NK-92 (cell line): Measurements from ENCODE around the gene MARVELD3.
"Not testable (repeated sequence)": the region's sequence is repeated elsewhere in the genome, so short reads cannot be mapped to it uniquely, and the experiment has no call there.

Experiments
- DNase-seq: peaks from one replicate; lab custom pipeline; 2025; ENCODE audit not compliant: unreplicated experiment; lab: John Stamatoyannopoulos, UW

Gene MARVELD3, protein sequence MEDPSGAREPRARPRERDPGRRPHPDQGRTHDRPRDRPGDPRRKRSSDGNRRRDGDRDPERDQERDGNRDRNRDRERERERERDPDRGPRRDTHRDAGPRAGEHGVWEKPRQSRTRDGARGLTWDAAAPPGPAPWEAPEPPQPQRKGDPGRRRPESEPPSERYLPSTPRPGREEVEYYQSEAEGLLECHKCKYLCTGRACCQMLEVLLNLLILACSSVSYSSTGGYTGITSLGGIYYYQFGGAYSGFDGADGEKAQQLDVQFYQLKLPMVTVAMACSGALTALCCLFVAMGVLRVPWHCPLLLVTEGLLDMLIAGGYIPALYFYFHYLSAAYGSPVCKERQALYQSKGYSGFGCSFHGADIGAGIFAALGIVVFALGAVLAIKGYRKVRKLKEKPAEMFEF

GRCh38 chr16:71626018-71626857 is at the start of gene MARVELD3:
Gene MARVELD3 (plus strand): TSS chr16:71626184. CDS start chr16:71626230, 46 bp downstream.
- no peak for DNase-seq

DNA sequence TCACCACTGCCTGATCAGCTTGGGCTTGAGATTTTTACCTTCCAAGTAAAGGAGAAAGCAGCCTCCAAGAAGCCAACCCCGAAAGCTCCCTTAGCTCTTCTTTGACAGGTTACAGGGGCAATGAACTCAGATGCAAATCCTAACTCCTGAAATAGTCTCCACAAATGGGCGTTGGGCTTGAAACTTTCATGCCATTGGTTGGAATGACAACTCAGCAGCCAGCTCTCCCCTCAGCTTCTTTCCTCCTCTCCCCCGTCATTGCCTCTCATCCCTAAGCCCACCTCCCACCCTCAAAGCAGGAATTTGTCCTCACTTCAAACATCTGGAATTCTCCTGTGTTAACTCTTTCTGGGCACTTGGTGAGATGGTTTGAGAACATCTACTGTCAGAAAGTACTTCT is 49.0 kb upstream of the MARVELD3 start, which contains the start of gene TAT:
Gene TAT (minus strand): TSS at position 122 of the 400 bp plus-strand sequence. CDS start 677 bp downstream, outside the sequence.
- DNase-seq: no peak

GRCh38 chr16:71582553-71582848 is 43.5 kb upstream of the MARVELD3 start:
- DNase-seq: not testable (repeated sequence)

DNA sequence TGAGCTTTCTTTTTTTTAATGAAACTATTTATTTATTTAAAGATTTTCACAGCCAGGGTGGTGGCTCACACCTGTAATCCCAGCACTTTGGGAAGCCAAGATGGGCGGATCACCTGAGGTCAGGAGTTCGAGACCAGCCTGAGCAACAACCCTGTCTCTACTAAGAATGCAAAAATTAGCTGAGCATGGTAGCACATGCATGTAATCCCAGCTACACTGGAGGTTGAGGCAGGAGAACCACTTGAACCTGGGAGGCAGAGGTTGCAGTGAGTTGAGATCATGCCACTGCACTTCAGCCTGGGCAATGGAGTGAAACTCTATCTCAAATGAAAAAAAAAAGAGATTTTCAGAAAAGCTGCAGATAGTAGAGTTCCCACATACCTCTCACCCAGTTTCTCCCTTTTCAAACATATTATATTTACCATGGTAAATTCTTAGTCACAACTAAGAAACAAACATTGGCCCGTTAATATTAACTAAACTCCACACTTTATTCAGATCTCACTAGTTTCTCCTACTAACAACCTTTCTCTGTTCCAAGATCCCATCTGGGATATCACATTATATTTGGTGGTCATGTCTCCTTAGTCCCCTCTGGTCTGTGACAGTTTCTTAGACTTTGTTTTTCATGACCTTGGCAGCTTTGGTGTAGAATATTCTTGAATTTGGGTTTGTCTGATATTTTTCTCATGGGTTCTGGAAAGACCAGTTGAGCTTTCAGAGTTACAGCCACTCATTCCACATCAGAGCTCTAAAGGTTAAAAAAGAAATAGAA is 41.3 kb upstream of the MARVELD3 start:
- DNase-seq: no peak

- DNase-seq: no peak
These were observed 40.7 kb upstream of the MARVELD3 start for GRCh38 chr16:71585318-71585703.

GRCh38 chr16:71589334-71589733 is 36.6 kb upstream of the MARVELD3 start:
- DNase-seq: not testable (repeated sequence)

GRCh38 chr16:71590071-71590470 is 35.9 kb upstream of the MARVELD3 start:
- DNase-seq: not testable (repeated sequence)

- DNase-seq: no peak
These were observed 35.4 kb upstream of the MARVELD3 start for GRCh38 chr16:71590584-71590983.

- no peak for DNase-seq
These were observed 34.1 kb upstream of the MARVELD3 start for GRCh38 chr16:71591917-71592316.

- no peak for DNase-seq
These were observed 32.7 kb upstream of the MARVELD3 start for GRCh38 chr16:71593048-71593999.

DNA sequence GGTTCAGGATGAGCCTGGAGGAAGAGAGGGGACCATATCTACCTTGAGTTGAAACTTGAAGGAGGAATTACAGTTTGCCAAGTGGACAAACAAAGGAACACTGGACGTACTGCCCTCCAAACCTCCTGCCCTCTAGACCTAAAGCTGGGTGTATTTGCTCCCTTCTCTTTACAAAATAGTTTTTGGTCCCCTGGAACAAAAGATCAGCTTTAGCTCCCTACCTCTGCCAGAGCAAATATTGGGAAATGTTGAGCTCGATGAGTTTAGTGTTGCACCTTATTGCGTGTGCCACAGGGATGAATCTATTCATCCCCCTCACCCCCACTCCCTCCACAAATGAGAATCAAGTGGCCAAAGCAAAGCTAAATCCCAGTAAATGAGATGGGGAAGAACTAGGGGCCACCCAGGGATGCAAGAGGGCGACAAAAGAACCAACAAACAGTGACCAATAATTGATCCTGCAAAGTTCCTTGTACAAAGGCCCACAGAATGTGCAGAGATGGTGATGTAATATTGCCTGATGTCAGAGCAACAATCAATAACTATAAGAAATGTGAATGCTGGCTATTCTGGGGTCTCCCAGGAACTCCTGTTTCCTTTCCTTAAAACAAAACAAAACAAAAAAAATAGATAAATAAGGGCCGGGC is 31.9 kb upstream of the MARVELD3 start:
- no peak for DNase-seq

DNA sequence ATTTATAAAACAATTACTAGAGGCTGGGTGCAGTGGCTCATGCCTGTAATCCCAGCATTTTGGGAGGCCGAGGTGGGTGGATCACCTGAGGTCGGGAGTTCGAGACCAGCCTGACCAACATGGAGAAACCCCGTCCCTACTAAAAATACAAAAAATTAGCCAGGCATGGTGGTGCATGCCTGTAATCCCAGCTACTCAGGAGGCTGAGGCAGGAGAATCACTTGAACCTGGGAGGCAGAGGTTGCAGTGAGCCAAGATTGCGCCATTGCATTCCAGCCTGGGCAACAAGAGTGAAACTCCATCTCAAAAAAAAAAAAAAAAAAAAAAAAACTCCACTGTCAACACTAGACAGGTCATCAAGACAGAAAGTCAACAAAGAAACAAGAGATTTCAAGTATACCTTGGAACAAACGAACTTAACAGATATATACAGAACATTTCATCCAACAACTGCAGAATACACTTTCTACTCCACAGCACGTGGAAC is 30.6 kb upstream of the MARVELD3 start:
- DNase-seq: not testable (repeated sequence)

GRCh38 chr16:71598426-71598825 is 27.6 kb upstream of the MARVELD3 start:
- DNase-seq: not testable (repeated sequence)

DNA sequence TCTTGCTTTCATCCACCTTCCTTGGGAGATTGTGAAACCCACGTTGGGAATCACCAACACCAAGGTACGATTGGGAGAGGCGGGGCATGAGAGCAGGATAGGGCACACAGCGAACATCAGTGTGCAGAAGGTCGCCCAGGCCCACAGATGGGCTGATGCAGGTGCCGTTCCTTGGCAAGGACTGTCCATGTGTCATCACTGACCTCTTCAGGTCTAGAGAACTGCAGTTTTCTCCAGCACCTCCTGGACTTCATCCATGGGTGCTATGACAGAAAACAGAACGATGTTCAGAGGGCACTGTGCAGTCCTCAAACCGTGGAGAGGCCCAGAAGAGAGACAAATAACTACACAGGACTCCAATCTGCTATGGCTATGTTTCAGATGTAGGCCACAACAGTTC is 25.2 kb upstream of the MARVELD3 start:
- DNase-seq: no peak

DNA sequence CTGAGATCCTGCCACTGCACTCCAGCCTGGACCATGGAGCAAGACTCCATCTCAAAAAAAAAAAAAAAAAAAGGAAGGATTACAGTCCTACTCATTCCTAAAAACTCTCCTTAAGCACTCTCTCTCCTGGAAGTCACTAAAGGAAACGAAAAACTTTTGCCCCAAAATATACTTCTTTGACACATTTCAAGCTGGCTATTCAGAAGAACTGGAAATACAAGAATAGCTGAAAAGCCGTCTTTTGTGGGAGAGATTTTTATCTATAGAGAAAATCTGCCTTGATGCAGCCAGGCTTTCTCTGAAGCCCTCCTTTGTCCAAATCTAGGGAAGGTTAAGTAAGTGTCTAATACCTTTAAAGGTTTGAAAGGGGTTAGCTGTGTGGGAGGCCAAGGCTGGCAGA is 16.9 kb upstream of the MARVELD3 start:
- DNase-seq: no peak

GRCh38 chr16:71610447-71610846 is 15.5 kb upstream of the MARVELD3 start:
- no peak for DNase-seq

GRCh38 chr16:71610936-71611871 is 14.8 kb upstream of the MARVELD3 start:
- no peak for DNase-seq

DNA sequence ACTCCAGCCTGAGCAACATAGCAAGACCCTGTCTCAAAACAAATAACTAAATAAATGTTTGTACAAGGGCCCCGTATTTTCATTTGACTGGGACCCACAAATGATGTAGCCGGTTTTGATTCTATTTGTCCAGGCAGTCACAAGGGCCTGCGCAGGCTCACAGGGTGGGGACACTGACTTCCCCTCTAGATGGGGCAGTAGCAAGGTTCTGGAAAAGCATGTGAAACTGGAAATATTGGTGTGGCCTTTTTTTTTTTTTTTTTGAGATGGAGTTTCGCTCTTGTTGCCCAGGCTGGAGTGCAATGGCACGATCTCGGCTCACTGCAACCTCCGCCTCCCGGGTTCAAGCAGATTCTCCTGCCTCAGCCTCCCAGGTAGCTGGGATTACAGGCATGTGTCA is 11.0 kb upstream of the MARVELD3 start:
- DNase-seq: not testable (repeated sequence)
